HCT116 (cell line): ENCODE results near the gene PCSK6. TPM values are rescaled to one million over a fixed set of nuclear protein-coding genes. Genes with fewer than 3 reads are reported as not detected.

Source experiments
- ATAC-seq: fragments of 200-7000 bp; cut with Tn5 transposase; 2 replicates; pipeline ENCODE4 v1.9.1; 2020; ENCODE audit warnings: mild to moderate bottlenecking, moderate library complexity
- BruUV-seq: library from RNA; stranded (reverse); fragments of 400-500 nt; replicated peaks from 2 replicates; lab custom pipeline; 2021; lab: Mats Ljungman, UMichigan
- CTCF ChIA-PET: fragments of 300-600 bp; sonication (Branson Sonifier 250); formaldehyde crosslinking; loops from one replicate; lab custom pipeline; 2021; ENCODE audit warnings: antibody characterized with exemption; lab: Charles Lee
- POLR2A ChIA-PET: fragments of 300-600, 350-600 bp; sonication (Branson Sonifier 250); formaldehyde crosslinking; loops from one replicate; lab custom pipeline; 2021; ENCODE audit warnings: antibody characterized with exemption; lab: Charles Lee
- RAD21 ChIA-PET, 2 experiments: fragments of 300-600 bp; sonication (Branson Sonifier 250); formaldehyde crosslinking; loops; one replicate each; lab custom pipeline; 2023; ENCODE audit warnings: low total read pairs in 2 of 2; ENCODE audit not compliant: uncharacterized antibody in 2 of 2, unreplicated experiment in 2 of 2, low non-redundant PET in 1 of 2; lab: Charles Lee
- DNase-seq: peaks from one replicate; pipeline ENCODE4 v3.0.0-alpha.2; 2010; ENCODE audit warnings: low read depth, low spot score
- H2AFZ ChIP-seq: fragments of 200-600 bp; shearing (Covaris generic), sonication (generic); 2 replicates; pipeline ENCODE4 v1.6.1; 2017; ENCODE audit warnings: low read depth, mixed run types, mixed read lengths, antibody characterized with exemption, low read length; ENCODE audit not compliant: poor library complexity, severe bottlenecking
- H3K27ac ChIP-seq: 2 replicates; pipeline ENCODE4 v1.5.1; 2012; ENCODE audit warnings: low read depth, low read length
- H3K27me3 ChIP-seq: fragments of 200-600 bp; sonication (generic); 2 replicates; pipeline ENCODE4 v1.6.1; 2016; ENCODE audit warnings: mixed run types, low read length, mixed read lengths; ENCODE audit not compliant: insufficient read depth
- H3K36me3 ChIP-seq, 2 experiments: fragments of 200-500 bp in 1 of 2; fragments of 200-600 bp in 1 of 2; sonication (Bioruptor generic) in 1 of 2; sonication (generic) in 1 of 2; 2 replicates each; pipeline versions ENCODE4 v1.5.1 to v1.6.1; 2014 to 2016; ENCODE audit warnings: low read length in 2 of 2, inconsistent platforms in 1 of 2, mixed read lengths in 1 of 2, mixed run types in 1 of 2; ENCODE audit not compliant: insufficient read depth in 2 of 2, control insufficient read depth in 1 of 2
- H3K4me1 ChIP-seq, 2 experiments: fragments of 200-600 bp in 1 of 2; sonication (generic) in 1 of 2; 2 replicates each; pipeline versions ENCODE4 v1.5.1 to v1.6.1; 2012 to 2017; ENCODE audit warnings: low read length in 2 of 2, inconsistent platforms in 1 of 2, mild to moderate bottlenecking in 1 of 2, mixed read lengths in 1 of 2, mixed run types in 1 of 2, moderate library complexity in 1 of 2; ENCODE audit not compliant: insufficient read depth in 2 of 2, control insufficient read depth in 1 of 2
- H3K4me2 ChIP-seq: fragments of 200-600 bp; sonication (generic); 2 replicates; pipeline ENCODE4 v1.6.1; 2017; ENCODE audit warnings: mixed run types, low read length, mixed read lengths
- H3K4me3 ChIP-seq, 2 experiments: fragments of 200-600 bp in 1 of 2; sonication (generic) in 1 of 2; replicated peaks in 1 of 2; 2 replicates each; pipeline ENCODE4 v1.5.1; 2011 to 2016; ENCODE audit warnings: low read length in 2 of 2, control low read depth in 1 of 2, low read depth in 1 of 2, mild to moderate bottlenecking in 1 of 2, mixed read lengths in 1 of 2, mixed run types in 1 of 2
- H3K79me2 ChIP-seq: fragments of 200-600 bp; sonication (generic); 2 replicates; pipeline ENCODE4 v1.6.1; 2017; ENCODE audit warnings: mild to moderate bottlenecking, mixed run types, low read length, moderate library complexity, mixed read lengths; ENCODE audit not compliant: insufficient read depth
- H3K9ac ChIP-seq: fragments of 200-600 bp; sonication (generic); 2 replicates; pipeline ENCODE4 v1.6.1; 2016; ENCODE audit warnings: low read length, mixed read lengths
- H3K9me2 ChIP-seq: fragments of 200-600 bp; sonication (generic), shearing (Covaris generic); 2 replicates; pipeline ENCODE4 v1.6.1; 2017; ENCODE audit warnings: mixed run types, mild to moderate bottlenecking, moderate library complexity; ENCODE audit not compliant: insufficient read depth
- H3K9me3 ChIP-seq, 2 experiments: fragments of 200-500 bp in 1 of 2; fragments of 200-600 bp in 1 of 2; sonication (Bioruptor generic) in 1 of 2; sonication (generic) in 1 of 2; 2 replicates each; pipeline ENCODE4 v1.6.1; 2014 to 2017; ENCODE audit warnings: low read length in 2 of 2, mixed read lengths in 2 of 2, inconsistent platforms in 1 of 2, low read depth in 1 of 2, mild to moderate bottlenecking in 1 of 2, mixed run types in 1 of 2, moderate library complexity in 1 of 2; ENCODE audit not compliant: control insufficient read depth in 1 of 2, insufficient read depth in 1 of 2
- H4K20me1 ChIP-seq: fragments of 200-600 bp; sonication (generic), shearing (Covaris generic); 2 replicates; pipeline ENCODE4 v1.6.1; 2017; ENCODE audit warnings: mixed run types, mild to moderate bottlenecking, moderate library complexity; ENCODE audit not compliant: insufficient read depth
- CBX3 ChIP-seq: IDR thresholded peaks from 2 replicates; pipeline ENCODE4 v1.6.1; 2012; ENCODE audit warnings: low read depth
- CEBPB ChIP-seq: IDR thresholded peaks from 2 replicates; pipeline ENCODE4 v1.6.1; 2012; ENCODE audit warnings: low read depth
- EGR1 ChIP-seq: IDR thresholded peaks from 2 replicates; pipeline ENCODE4 v1.6.1; 2012; ENCODE audit warnings: low read depth
- EZH2 ChIP-seq: fragments of 200-600 bp; sonication (generic); IDR thresholded peaks from 2 replicates; pipeline ENCODE4 v1.6.1; 2017; ENCODE audit warnings: antibody characterized with exemption, mixed run types
- EZH2phosphoT487 ChIP-seq: fragments of 200-600 bp; IDR thresholded peaks from 2 replicates; pipeline ENCODE4 v1.6.1; 2018; ENCODE audit warnings: antibody characterized with exemption, borderline replicate concordance
- FOSL1 ChIP-seq: IDR thresholded peaks from 2 replicates; pipeline ENCODE4 v1.6.1; 2012; ENCODE audit warnings: low read depth
- POLR2A ChIP-seq: IDR thresholded peaks from 2 replicates; pipeline ENCODE4 v1.7.0; 2011; ENCODE audit warnings: borderline replicate concordance; ENCODE audit not compliant: insufficient read depth, insufficient read length; ENCODE audit errors: extremely low read depth
- RAD21 ChIP-seq: IDR thresholded peaks from 2 replicates; pipeline ENCODE4 v1.6.1; 2012; ENCODE audit warnings: low read depth, mild to moderate bottlenecking
- SIN3A ChIP-seq: IDR thresholded peaks from 2 replicates; pipeline ENCODE4 v1.6.1; 2012; ENCODE audit warnings: low read depth
- SRF ChIP-seq: IDR thresholded peaks from 2 replicates; pipeline ENCODE4 v1.6.1; 2012; ENCODE audit warnings: low read depth
- ZFX ChIP-seq: fragments of 450-650 bp; IDR thresholded peaks from 2 replicates; pipeline ENCODE4 v1.6.1; 2017
- ZNF274 ChIP-seq: fragments of 200-500 bp; sonication (Bioruptor generic); IDR thresholded peaks from 2 replicates; pipeline ENCODE4 v1.6.1; 2014; ENCODE audit warnings: mild to moderate bottlenecking, low read depth, low read length, inconsistent platforms
- intact Hi-C: fragments of 100-400 bp; cut with micrococcal nuclease; formaldehyde crosslinking; loops from 2 replicates; pipeline ENCODE4 v1.10.0; 2022
- total RNA-seq: library from RNA; stranded (reverse); gene quantifications from one replicate; pipeline ENCODE4 v1.2.1, GENCODE V29; 2021; ENCODE audit not compliant: unreplicated experiment
- TF ChIP-seq, protein P1 (sequence below): IDR thresholded peaks from 2 replicates; pipeline ENCODE4 v1.6.1; 2011; ENCODE audit warnings: mild to moderate bottlenecking, low read length, moderate library complexity; ENCODE audit not compliant: insufficient replicate concordance; ENCODE audit errors: extremely low read depth
- TF ChIP-seq, protein P2 (sequence below): IDR thresholded peaks from 2 replicates; pipeline ENCODE4 v1.6.1; 2012; ENCODE audit warnings: low read depth
- TF ChIP-seq, protein P3 (sequence below): IDR thresholded peaks from 2 replicates; pipeline ENCODE4 v1.6.1; 2012
- TF ChIP-seq, protein P4 (sequence below): IDR thresholded peaks from 2 replicates; pipeline ENCODE4 v1.6.1; 2012

PCSK6 gene
- total RNA-seq, 1 experiment from 2014 or later, result 13.5 TPM

DNA sequence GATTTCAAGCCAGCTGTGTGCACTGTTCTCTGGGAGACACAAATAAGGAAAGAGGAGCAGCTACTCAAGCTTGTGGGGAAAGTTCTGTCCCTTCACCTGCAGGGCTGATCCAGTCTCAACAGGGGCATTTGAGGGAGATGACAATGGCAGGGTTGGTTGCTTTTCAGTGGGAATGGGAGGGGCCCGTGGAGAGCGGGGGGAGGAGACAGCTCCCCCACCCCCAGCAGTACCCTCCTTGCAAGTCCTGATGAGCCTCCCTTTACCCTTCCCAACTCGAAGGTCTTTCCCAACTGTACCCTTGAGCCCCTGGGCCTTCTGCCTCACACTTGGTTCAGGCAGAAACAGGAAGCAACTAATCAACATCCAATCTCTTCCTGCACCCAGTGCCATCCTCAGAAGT, 122.7 kb downstream of the PCSK6 start:
- Histone ChIP-seq H3K4me3 (no peak overlapping the region), H3K27ac (no peak overlapping the region), H3K4me1 (no peaks in the 10 kb centered on the region), H4K20me1 (no peaks in the 10 kb centered on the region), H3K9ac (no peak overlapping the region), H3K36me3 (no peaks in the 10 kb centered on the region), H2AFZ (no peak overlapping the region), H3K9me3 (no peaks in the 10 kb centered on the region), H3K4me2 (no peak overlapping the region), H3K9me2 (no peaks in the 10 kb centered on the region), H3K27me3 (no peaks in the 10 kb centered on the region), H3K79me2 (no peaks in the 10 kb centered on the region)
- intact Hi-C loops, result no loop called here
- POLR2A ChIA-PET, result no interaction called here
- DNase-seq (no peak), ATAC-seq (no peak)
- CTCF ChIA-PET, result no interaction called here
- RAD21 ChIA-PET, result no interaction called here
- no peak for TF ChIP-seq CEBPB
- TF ChIP-seq ZNF274, result no peak
- BruUV-seq, result no TSS peak

DNA sequence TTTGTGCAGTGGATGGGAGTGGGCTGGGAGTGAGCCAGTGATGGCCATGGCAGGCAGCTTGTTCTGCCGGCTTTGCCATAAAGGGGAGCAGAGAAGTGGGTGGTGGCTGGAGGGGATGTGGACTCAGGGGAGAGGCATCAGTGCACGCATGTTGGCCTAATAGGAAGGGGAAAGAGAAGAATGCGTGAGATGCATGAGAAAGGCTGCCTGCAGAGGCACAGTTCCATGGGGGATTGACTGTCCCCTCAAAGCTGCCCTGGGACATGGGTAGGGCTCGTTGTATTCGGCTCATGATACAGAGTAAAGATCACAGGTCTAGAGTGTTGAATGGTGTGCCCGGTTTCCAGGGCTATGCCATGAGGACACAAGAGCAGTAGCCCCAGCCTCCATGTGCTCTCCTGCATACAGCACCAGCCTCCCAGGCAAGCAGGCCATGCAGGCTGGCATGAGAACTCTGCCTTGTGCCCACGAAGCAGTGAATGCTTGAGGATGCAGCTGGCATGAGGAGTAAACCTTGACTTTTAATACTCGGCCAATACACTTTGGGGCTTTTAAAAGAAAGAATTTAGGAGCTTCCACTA, 126.4 kb downstream of the PCSK6 start:
- Histone ChIP-seq H3K79me2 (no peaks in the 10 kb centered on the region), H3K9ac (no peak overlapping the region), H3K27ac (no peak overlapping the region), H3K4me3 (no peak overlapping the region), H3K4me1 (no peaks in the 10 kb centered on the region), H3K36me3 (no peaks in the 10 kb centered on the region), H3K9me2 (no peaks in the 10 kb centered on the region), H3K4me2 (no peak overlapping the region), H3K9me3 (no peaks in the 10 kb centered on the region), H2AFZ (no peak overlapping the region), H3K27me3 (no peaks in the 10 kb centered on the region), H4K20me1 (no peaks in the 10 kb centered on the region)
- DNase-seq (no peak), ATAC-seq (no peak)
- RAD21 ChIA-PET, result interaction anchor here in 1 of 2 experiments (0.7 kb wide), 1 partner anchor 42 kb away, joined by 3 read pairs; no protein-coding TSS in a partner anchor
- intact Hi-C loops, result no loop called here
- POLR2A ChIA-PET, result no interaction called here
- CTCF ChIA-PET, result no interaction called here
- no TSS peak for BruUV-seq
- TF ChIP-seq RAD21 (no peak), EZH2phosphoT487 (no peak), EZH2 (no peak), POLR2A (no peak), ZFX (no peak), ZNF274 (no peak), CEBPB (no peak), CBX3 (no peak), SIN3A (no peak), FOSL1 (no peak), SRF (no peak), EGR1 (no peak)
- TF ChIP-seq, protein P1, sequence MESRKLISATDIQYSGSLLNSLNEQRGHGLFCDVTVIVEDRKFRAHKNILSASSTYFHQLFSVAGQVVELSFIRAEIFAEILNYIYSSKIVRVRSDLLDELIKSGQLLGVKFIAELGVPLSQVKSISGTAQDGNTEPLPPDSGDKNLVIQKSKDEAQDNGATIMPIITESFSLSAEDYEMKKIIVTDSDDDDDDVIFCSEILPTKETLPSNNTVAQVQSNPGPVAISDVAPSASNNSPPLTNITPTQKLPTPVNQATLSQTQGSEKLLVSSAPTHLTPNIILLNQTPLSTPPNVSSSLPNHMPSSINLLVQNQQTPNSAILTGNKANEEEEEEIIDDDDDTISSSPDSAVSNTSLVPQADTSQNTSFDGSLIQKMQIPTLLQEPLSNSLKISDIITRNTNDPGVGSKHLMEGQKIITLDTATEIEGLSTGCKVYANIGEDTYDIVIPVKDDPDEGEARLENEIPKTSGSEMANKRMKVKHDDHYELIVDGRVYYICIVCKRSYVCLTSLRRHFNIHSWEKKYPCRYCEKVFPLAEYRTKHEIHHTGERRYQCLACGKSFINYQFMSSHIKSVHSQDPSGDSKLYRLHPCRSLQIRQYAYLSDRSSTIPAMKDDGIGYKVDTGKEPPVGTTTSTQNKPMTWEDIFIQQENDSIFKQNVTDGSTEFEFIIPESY, result no peak
- TF ChIP-seq, protein P2, sequence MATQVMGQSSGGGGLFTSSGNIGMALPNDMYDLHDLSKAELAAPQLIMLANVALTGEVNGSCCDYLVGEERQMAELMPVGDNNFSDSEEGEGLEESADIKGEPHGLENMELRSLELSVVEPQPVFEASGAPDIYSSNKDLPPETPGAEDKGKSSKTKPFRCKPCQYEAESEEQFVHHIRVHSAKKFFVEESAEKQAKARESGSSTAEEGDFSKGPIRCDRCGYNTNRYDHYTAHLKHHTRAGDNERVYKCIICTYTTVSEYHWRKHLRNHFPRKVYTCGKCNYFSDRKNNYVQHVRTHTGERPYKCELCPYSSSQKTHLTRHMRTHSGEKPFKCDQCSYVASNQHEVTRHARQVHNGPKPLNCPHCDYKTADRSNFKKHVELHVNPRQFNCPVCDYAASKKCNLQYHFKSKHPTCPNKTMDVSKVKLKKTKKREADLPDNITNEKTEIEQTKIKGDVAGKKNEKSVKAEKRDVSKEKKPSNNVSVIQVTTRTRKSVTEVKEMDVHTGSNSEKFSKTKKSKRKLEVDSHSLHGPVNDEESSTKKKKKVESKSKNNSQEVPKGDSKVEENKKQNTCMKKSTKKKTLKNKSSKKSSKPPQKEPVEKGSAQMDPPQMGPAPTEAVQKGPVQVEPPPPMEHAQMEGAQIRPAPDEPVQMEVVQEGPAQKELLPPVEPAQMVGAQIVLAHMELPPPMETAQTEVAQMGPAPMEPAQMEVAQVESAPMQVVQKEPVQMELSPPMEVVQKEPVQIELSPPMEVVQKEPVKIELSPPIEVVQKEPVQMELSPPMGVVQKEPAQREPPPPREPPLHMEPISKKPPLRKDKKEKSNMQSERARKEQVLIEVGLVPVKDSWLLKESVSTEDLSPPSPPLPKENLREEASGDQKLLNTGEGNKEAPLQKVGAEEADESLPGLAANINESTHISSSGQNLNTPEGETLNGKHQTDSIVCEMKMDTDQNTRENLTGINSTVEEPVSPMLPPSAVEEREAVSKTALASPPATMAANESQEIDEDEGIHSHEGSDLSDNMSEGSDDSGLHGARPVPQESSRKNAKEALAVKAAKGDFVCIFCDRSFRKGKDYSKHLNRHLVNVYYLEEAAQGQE, result no peak
- TF ChIP-seq, protein P3, sequence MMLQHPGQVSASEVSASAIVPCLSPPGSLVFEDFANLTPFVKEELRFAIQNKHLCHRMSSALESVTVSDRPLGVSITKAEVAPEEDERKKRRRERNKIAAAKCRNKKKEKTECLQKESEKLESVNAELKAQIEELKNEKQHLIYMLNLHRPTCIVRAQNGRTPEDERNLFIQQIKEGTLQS, result no peak
- TF ChIP-seq, protein P4, sequence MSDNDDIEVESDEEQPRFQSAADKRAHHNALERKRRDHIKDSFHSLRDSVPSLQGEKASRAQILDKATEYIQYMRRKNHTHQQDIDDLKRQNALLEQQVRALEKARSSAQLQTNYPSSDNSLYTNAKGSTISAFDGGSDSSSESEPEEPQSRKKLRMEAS, result no peak
